GM12878 (cell line): ENCODE data around the gene RNF130. TPM values are rescaled to one million over a fixed set of nuclear protein-coding genes. Genes with fewer than 3 reads are reported as not detected.

ENCODE experiments used
- ATAC-seq: fragments of 200-7000 bp; cut with Tn5 transposase; 3 replicates; pipeline ENCODE4 v1.9.1; 2020; ENCODE audit warnings: mild to moderate bottlenecking, moderate library complexity
- BruUV-seq: library from RNA; stranded (reverse); fragments of 400-500 nt; replicated peaks from 2 replicates; lab custom pipeline; 2021; lab: Mats Ljungman, UMichigan
- CTCF ChIA-PET: fragments of 300-600 bp; sonication (Branson Sonifier 250); formaldehyde crosslinking; extraction: SDS; loops from one replicate; lab custom pipeline; 2021; ENCODE audit warnings: inconsistent platforms; lab: Yijun Ruan, JAX
- POLR2A ChIA-PET: fragments of 350-600 bp; formaldehyde crosslinking; extraction: SDS; loops from one replicate; lab custom pipeline; 2021; ENCODE audit warnings: inconsistent platforms; lab: Charles Lee
- RAD21 ChIA-PET: fragments of 300-600 bp; sonication (Branson Sonifier 250); formaldehyde crosslinking; loops from one replicate; lab custom pipeline; 2023; ENCODE audit warnings: antibody characterized with exemption; ENCODE audit not compliant: unreplicated experiment; lab: Charles Lee
- SMC1A ChIA-PET: fragments of 300-600 bp; sonication (Branson Sonifier 250); formaldehyde crosslinking; loops from one replicate; lab custom pipeline; 2023; ENCODE audit not compliant: unreplicated experiment, uncharacterized antibody; lab: Charles Lee
- DNase-seq: peaks from one replicate; pipeline ENCODE4 v3.0.0-alpha.2; 2011; ENCODE audit warnings: low read depth, low spot score
- FAIRE-seq: peaks from 3 replicates; lab custom pipeline; 2011; peaks lifted over from hg19 to GRCh38; lab: Jason Lieb, UNC
- H2AFZ ChIP-seq: 2 replicates; pipeline ENCODE4 v1.6.0; 2011; ENCODE audit warnings: low read depth, low read length, control low read depth; ENCODE audit not compliant: control insufficient read depth
- H3K27ac ChIP-seq: 2 replicates; pipeline ENCODE4 v1.5.1; 2011; ENCODE audit warnings: control low read depth; ENCODE audit not compliant: control insufficient read depth, insufficient read depth
- H3K27me3 ChIP-seq, 2 experiments: replicated peaks in 1 of 2; 2 replicates each; pipeline versions ENCODE4 v1.6.0 to v1.6.1; 2011; ENCODE audit warnings: low read length in 1 of 2; ENCODE audit not compliant: control insufficient read depth in 2 of 2, insufficient read depth in 2 of 2
- H3K36me3 ChIP-seq, 2 experiments: 2 replicates each; pipeline ENCODE4 v1.5.1; 2011; ENCODE audit warnings: low read length in 1 of 2; ENCODE audit not compliant: control insufficient read depth in 2 of 2, insufficient read depth in 2 of 2
- H3K4me1 ChIP-seq: 2 replicates; pipeline ENCODE4 v1.6.1; 2011; ENCODE audit warnings: mild to moderate bottlenecking, low read length, moderate library complexity, mixed read lengths; ENCODE audit not compliant: control insufficient read depth, insufficient read depth
- H3K4me2 ChIP-seq: 2 replicates; pipeline ENCODE4 v1.6.0; 2011; ENCODE audit warnings: control low read depth; ENCODE audit not compliant: control insufficient read depth, insufficient read depth
- H3K4me3 ChIP-seq: fragments of 200-600 bp; sonication (generic); 2 replicates; pipeline ENCODE4 v1.5.1; 2016
- H3K79me2 ChIP-seq: 2 replicates; pipeline ENCODE4 v1.6.0; 2011; ENCODE audit warnings: low read length; ENCODE audit not compliant: control insufficient read depth, insufficient read depth
- H3K9ac ChIP-seq: 2 replicates; pipeline ENCODE4 v1.8.0; 2011; ENCODE audit warnings: low read length, control low read depth, mixed read lengths; ENCODE audit not compliant: control insufficient read depth, insufficient read depth
- H3K9me3 ChIP-seq: replicated peaks from 3 replicates; pipeline ENCODE4 v1.5.1; 2011; ENCODE audit warnings: mild to moderate bottlenecking, low read length; ENCODE audit not compliant: control insufficient read depth, insufficient read depth
- H4K20me1 ChIP-seq: 2 replicates; pipeline ENCODE4 v1.6.0; 2011; ENCODE audit not compliant: control insufficient read depth, insufficient read depth
- BMI1 ChIP-seq: fragments of 450-650 bp; IDR thresholded peaks from 2 replicates; pipeline ENCODE4 v1.6.1; 2016; ENCODE audit warnings: mild to moderate bottlenecking, moderate library complexity, borderline replicate concordance
- ESRRA ChIP-seq: IDR thresholded peaks from 2 replicates; pipeline ENCODE4 v1.6.1; 2012; ENCODE audit warnings: mild to moderate bottlenecking, low read length, improper control_type of control experiment
- IRF4 ChIP-seq: IDR thresholded peaks from 2 replicates; pipeline ENCODE4 v1.6.1; 2011; ENCODE audit warnings: low read depth, low read length
- PAX5 ChIP-seq: IDR thresholded peaks from 2 replicates; pipeline ENCODE4 v1.6.1; 2011; ENCODE audit warnings: low read depth, low read length, borderline replicate concordance
- POLR2A ChIP-seq: IDR thresholded peaks from 2 replicates; pipeline ENCODE4 v1.6.1; 2011; ENCODE audit warnings: low read depth, mild to moderate bottlenecking, low read length
- RFX5 ChIP-seq: IDR thresholded peaks from 2 replicates; pipeline ENCODE4 v1.6.1; 2011; ENCODE audit warnings: low read depth, low read length, improper control_type of control experiment
- RUNX3 ChIP-seq: IDR thresholded peaks from 2 replicates; pipeline ENCODE4 v1.6.1; 2012; ENCODE audit warnings: low read length, inconsistent platforms
- SREBF1 ChIP-seq: IDR thresholded peaks from 2 replicates; pipeline ENCODE4 v1.6.1; 2012; ENCODE audit warnings: mild to moderate bottlenecking, low read length
- ZBED1 ChIP-seq: IDR thresholded peaks from 2 replicates; pipeline ENCODE4 v1.6.1; 2016; ENCODE audit warnings: borderline replicate concordance
- ZBTB33 ChIP-seq: fragments of 450-650 bp; IDR thresholded peaks from 2 replicates; pipeline ENCODE4 v1.6.1; 2017; ENCODE audit warnings: mild to moderate bottlenecking
- WGBS: methylation state at CpG from one replicate; pipeline ENCODE4 v1.1.6; 2016; ENCODE audit warnings: low lambda C conversion rate; ENCODE audit not compliant: insufficient replicate concordance, insufficient coverage; ENCODE audit errors: missing lambda C conversion rate; 5-methylcytosine and 5-hydroxymethylcytosine counted together
- in situ Hi-C: fragments of 300-500 bp; cut with MboI; formaldehyde crosslinking; loops from 9 replicates; pipeline ENCODE4 v1.14.3; 2018; ENCODE audit warnings: mixed read lengths
- intact Hi-C: fragments of 100-400 bp; cut with micrococcal nuclease; formaldehyde crosslinking; loops from one replicate; pipeline ENCODE4 v1.14.2; 2022; ENCODE audit not compliant: unreplicated experiment
- polyA plus RNA-seq, 11 experiments: library from polyadenylated mRNA; depleted of rRNA in 4 of 11; unstranded in 6 of 11; stranded (reverse) in 5 of 11; fragments of >200 nt; fragmentation: Nextera tagmentation in 4 of 11; fragmentation: Illumina TruSeq in 1 of 11; extraction: Ambion mirVana in 4 of 11; extraction: Trizol in 1 of 11; gene quantifications; 1 replicate in 1 of 11; 2 replicates in 10 of 11; pipeline versions ENCODE4 v1.2.1 to v1.2.3, GENCODE V29; 2011 to 2016; ENCODE audit warnings: inconsistent platforms in 2 of 11, missing spikeins in 2 of 11, low read depth in 1 of 11
- total RNA-seq, 4 experiments: library from RNA; depleted of rRNA in 3 of 4; stranded (reverse); fragments of >200 nt in 3 of 4; fragmentation: Illumina TruSeq in 1 of 4; extraction: Trizol in 1 of 4; gene quantifications; 2 replicates each; pipeline versions ENCODE4 v1.2.1 to v1.2.3, GENCODE V29; 2013 to 2021
- TF ChIP-seq, protein P1 (sequence below): IDR thresholded peaks from 2 replicates; pipeline ENCODE4 v1.6.1; 2011; ENCODE audit warnings: low read depth, mild to moderate bottlenecking, low read length, moderate library complexity, borderline replicate concordance; ENCODE audit errors: extremely low read depth
- TF ChIP-seq, protein P2 (sequence below): IDR thresholded peaks from 2 replicates; pipeline ENCODE4 v1.6.1; 2012; ENCODE audit warnings: low read depth, low read length, improper control_type of control experiment

RNF130 gene
- total and polyA plus RNA-seq, 10 of the 15 experiments (the other 5 are each of a cell fraction or from before 2014, with no cell fraction given), result 0.04 to 0.36 (median 0.11) TPM; not detected in 1

GRCh38 chr5:180052211-180052818 lies 19.2 kb downstream of the RNF130 start:
- TF ChIP-seq, protein P1, sequence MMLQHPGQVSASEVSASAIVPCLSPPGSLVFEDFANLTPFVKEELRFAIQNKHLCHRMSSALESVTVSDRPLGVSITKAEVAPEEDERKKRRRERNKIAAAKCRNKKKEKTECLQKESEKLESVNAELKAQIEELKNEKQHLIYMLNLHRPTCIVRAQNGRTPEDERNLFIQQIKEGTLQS, result no peak
- TF ChIP-seq POLR2A (no peak), SREBF1 (no peak), IRF4 (no peak), PAX5 (no peak)
- no peaks in the 10 kb centered on the region for H4K20me1 ChIP-seq

GRCh38 chr5:180050121-180050940 lies 21.2 kb downstream of the RNF130 start:
- RAD21 ChIA-PET, result no interaction called here
- Histone ChIP-seq H3K27me3 (no peaks in the 10 kb centered on the region), H3K36me3 (no peaks in the 10 kb centered on the region), H3K4me1 (no peaks in the 10 kb centered on the region), H3K79me2 (no peaks in the 10 kb centered on the region), H3K4me2 (no peak overlapping the region), H2AFZ (no peak overlapping the region), H3K4me3 (no peak overlapping the region), H3K9me3 (no peaks in the 10 kb centered on the region; the same call in 2 of the 3 replicates), H3K27ac (no peak overlapping the region)
- intact Hi-C loops, result no loop called here
- SMC1A ChIA-PET, result no interaction called here
- WGBS, result 58% methylated on average over 9 of the region's 9 CpGs
- POLR2A ChIA-PET, result no interaction called here
- ATAC-seq, result no peak
- no peak for DNase-seq
- no TSS peak for BruUV-seq
- TF ChIP-seq RFX5 (no peak), ZBED1 (no peak), RUNX3 (no peak), ZBTB33 (no peak), BMI1 (no peak), ESRRA (no peak)
- TF ChIP-seq, protein P2, sequence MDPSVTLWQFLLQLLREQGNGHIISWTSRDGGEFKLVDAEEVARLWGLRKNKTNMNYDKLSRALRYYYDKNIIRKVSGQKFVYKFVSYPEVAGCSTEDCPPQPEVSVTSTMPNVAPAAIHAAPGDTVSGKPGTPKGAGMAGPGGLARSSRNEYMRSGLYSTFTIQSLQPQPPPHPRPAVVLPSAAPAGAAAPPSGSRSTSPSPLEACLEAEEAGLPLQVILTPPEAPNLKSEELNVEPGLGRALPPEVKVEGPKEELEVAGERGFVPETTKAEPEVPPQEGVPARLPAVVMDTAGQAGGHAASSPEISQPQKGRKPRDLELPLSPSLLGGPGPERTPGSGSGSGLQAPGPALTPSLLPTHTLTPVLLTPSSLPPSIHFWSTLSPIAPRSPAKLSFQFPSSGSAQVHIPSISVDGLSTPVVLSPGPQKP, result no peak
- TF ChIP-seq, all 136 proteins: peak for 0
- no peaks in the 10 kb centered on the region for H4K20me1 ChIP-seq
- CTCF ChIA-PET, result no interaction called here
- FAIRE-seq, result no peak
- H3K9ac ChIP-seq, result no peak overlapping the region
- in situ Hi-C loops, result no loop called here

More at GRCh38 chr5:180052211-180052818, 19.2 kb downstream of the RNF130 start:
- in situ Hi-C loops (no loop called here), intact Hi-C loops (no loop called here)
- no peak overlapping the region for H2AFZ ChIP-seq
- SMC1A ChIA-PET, result interaction anchor here (1.6 kb wide), 1 partner anchor 12 kb away, joined by 3 read pairs; no protein-coding TSS in a partner anchor
- H3K9ac ChIP-seq, result no peak overlapping the region
- ATAC-seq (no peak), DNase-seq (no peak), FAIRE-seq (no peak)
- RAD21 ChIA-PET, result no interaction called here
- H3K36me3 ChIP-seq, result no peaks in the 10 kb centered on the region
- WGBS, result 6% methylated on average over 5 of the region's 5 CpGs
- H3K4me1 ChIP-seq, result no peaks in the 10 kb centered on the region
- BruUV-seq, result no TSS peak
- CTCF ChIA-PET, result no interaction called here
- H3K27me3 ChIP-seq, result no peaks in the 10 kb centered on the region
- no peak overlapping the region for H3K4me2 ChIP-seq
- H3K9me3 ChIP-seq, result no peaks in the 10 kb centered on the region
- POLR2A ChIA-PET, result no interaction called here
- no peaks in the 10 kb centered on the region for H3K79me2 ChIP-seq
- no peak overlapping the region for H3K4me3 ChIP-seq
- H3K27ac ChIP-seq, result no peak overlapping the region
